C4-2B (cell line): ENCODE data around the gene CSNK2A3.

Experiments
- H3K27ac ChIP-seq: fragments of 450-650 bp; 2 replicates; pipeline ENCODE4 v1.5.1; 2017
- ZFX ChIP-seq: fragments of 450-650 bp; IDR thresholded peaks from 2 replicates; pipeline ENCODE4 v1.6.1; 2017
- TF ChIP-seq, protein P1 (sequence below): fragments of 450-650 bp; conservative IDR thresholded peaks from 2 replicates; pipeline ENCODE4 v1.5.1; 2017; ENCODE audit warnings: mild to moderate bottlenecking

The CSNK2A3 gene

DNA sequence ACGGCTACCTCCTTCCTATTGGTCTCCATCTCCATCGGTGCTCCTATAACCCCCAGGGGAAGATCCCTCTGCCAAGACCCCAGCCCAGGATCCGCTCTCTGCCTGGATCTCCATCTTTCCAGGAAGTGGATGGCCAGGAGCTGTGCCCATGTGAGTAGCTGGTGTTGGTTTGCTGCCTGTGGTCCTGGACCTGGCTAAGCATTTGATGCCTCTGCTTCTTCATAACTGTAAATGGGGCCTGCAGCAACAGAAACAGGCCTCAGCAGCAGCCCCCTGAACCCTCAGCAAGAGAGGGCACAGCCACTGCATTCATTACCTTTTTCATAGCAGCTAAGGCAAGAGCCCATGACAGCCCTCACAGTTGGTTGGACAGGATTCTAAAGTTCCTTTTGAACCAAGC is 26.6 kb upstream of the CSNK2A3 start:
- TF ChIP-seq, protein P1, sequence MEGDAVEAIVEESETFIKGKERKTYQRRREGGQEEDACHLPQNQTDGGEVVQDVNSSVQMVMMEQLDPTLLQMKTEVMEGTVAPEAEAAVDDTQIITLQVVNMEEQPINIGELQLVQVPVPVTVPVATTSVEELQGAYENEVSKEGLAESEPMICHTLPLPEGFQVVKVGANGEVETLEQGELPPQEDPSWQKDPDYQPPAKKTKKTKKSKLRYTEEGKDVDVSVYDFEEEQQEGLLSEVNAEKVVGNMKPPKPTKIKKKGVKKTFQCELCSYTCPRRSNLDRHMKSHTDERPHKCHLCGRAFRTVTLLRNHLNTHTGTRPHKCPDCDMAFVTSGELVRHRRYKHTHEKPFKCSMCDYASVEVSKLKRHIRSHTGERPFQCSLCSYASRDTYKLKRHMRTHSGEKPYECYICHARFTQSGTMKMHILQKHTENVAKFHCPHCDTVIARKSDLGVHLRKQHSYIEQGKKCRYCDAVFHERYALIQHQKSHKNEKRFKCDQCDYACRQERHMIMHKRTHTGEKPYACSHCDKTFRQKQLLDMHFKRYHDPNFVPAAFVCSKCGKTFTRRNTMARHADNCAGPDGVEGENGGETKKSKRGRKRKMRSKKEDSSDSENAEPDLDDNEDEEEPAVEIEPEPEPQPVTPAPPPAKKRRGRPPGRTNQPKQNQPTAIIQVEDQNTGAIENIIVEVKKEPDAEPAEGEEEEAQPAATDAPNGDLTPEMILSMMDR, result no peak
- no peak for TF ChIP-seq ZFX

DNA sequence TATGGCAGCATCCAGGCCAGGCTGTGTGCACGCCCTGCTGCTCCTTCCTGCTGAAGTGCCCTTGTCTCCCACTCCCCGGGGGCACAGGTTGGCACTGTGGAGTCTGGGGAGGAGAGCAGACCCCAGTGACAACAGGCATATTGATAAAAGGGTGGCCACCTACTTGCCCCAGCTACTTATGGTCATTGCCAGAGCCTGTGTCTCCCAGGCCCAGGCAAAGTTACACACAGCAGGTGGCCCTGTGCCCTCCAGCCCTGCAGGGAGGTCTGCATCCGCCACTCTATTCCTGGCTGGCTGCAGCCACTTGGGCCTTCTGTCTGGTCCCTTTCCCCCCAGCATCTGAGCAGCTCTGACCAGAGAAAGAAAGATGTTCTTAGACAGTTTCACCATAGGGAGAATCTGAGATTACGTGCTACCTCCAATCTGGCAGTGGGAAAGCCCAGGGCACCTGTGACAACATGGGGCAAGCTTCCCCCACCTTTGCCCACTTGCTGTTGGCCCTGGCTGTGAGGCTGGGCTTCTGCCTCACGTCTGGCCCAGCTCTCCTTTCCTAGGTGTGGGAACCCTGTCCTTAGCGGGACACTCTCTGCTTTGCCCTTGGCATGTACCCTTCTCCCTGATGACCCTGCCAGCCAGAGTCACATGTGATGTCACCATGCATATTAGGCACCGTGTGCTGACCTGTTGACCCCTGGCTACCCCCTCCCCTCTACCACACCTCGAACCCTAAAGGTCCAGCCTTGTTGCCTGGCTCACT is 25.3 kb upstream of the CSNK2A3 start:
- H3K27ac ChIP-seq, result no peak overlapping the region
- no peak for TF ChIP-seq ZFX
- TF ChIP-seq, protein P1, result no peak

More for the DNA sequence above, 26.6 kb upstream of the CSNK2A3 start:
- no peak overlapping the region for H3K27ac ChIP-seq

DNA sequence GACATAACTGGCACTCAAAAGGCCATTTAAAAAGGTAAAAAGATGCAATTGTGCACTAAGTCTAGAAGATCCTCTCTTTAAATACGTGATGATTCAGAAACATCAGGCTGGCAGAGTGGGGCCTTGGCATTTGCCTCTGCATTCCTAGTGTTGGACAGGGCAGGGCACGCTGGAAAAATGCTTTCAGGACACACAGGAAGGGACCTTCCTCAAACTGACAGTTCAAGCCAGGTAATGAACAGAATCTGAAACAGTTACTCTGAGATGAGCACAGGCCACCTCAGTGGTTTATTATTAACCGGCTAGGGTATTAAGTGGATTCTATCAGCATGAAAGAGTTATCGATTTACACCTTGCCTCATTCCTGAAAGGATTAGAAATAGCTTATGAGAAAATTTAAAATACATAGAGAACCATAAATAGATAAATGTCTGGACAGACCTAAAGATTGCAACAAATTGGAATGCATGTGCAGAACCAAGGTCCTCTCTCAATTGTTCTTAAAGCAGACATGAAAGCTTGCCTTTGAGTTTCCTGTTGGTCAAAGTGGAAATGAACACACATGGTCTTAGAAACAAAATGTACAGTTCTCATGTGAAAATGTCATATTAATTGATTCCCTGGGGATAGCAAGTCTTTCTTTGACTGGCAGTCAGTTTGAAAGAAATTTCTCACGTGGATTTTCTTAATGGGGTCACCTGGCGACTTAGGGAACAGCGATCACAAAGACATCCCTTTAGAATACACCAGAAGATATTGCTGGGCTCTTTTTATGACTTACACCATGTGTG is 21.5 kb upstream of the CSNK2A3 start:
- no peak for TF ChIP-seq ZFX
- TF ChIP-seq, protein P1, result no peak
- no peak overlapping the region for H3K27ac ChIP-seq

DNA sequence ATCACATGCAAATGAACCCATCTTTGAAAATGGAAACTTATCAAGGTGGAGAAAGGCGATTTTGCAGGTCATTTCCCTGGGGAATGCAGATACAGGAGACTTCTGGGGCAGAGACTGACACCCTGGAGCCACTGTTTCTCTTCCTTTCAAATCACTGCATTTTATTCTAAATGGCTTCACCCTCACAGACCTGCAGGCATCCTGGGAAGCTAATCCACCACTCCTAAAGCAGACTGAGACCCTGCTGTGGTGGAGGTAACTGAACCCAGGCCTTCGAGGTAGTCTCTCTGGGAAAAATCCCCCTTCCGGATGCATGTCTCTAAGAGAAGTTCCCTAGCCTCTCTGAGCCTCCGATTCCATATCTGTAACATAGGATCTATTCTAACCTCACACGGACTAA is 20.9 kb upstream of the CSNK2A3 start:
- H3K27ac ChIP-seq, result no peak overlapping the region
- TF ChIP-seq, protein P1, result no peak
- no peak for TF ChIP-seq ZFX

DNA sequence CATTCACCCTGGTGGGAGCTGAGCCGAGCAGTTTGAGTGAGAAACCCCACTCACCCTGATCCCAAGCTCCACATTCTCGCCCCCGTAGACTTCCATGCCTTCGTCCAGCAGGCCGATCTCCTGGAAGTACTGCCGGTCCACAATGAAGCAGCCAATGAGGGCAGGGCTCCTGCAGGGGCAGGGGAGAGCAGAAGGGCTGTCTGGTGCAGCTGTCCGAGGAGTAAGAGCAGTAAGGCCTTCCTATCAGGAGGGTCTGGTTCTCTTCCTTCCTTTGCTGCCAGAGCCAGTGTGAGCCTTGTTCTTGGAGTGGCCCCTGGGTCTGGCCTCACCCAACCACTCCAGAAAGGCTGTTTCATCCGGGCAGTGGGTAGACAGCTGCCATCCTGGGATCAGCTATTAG is 19.4 kb upstream of the CSNK2A3 start:
- no peak overlapping the region for H3K27ac ChIP-seq
- TF ChIP-seq, protein P1, result no peak
- no peak for TF ChIP-seq ZFX

DNA sequence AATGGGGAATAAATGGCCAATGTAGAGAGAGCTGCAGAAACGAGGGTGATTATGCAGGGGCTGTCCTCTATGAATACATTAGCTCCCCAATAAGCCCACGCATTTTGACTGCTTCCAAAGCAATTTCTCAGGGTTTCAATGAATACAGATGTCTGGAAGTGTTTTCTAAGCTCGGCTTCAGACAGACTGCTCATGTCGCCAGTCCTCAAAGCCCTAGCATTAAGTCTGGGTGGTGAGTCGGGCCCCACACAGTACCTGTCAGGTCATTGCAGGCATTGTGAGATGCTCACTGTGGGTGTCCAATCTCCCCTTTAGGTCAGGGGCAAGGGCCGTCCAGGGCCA is 17.9 kb upstream of the CSNK2A3 start:
- TF ChIP-seq, protein P1, result no peak
- no peak for TF ChIP-seq ZFX
- no peak overlapping the region for H3K27ac ChIP-seq

DNA sequence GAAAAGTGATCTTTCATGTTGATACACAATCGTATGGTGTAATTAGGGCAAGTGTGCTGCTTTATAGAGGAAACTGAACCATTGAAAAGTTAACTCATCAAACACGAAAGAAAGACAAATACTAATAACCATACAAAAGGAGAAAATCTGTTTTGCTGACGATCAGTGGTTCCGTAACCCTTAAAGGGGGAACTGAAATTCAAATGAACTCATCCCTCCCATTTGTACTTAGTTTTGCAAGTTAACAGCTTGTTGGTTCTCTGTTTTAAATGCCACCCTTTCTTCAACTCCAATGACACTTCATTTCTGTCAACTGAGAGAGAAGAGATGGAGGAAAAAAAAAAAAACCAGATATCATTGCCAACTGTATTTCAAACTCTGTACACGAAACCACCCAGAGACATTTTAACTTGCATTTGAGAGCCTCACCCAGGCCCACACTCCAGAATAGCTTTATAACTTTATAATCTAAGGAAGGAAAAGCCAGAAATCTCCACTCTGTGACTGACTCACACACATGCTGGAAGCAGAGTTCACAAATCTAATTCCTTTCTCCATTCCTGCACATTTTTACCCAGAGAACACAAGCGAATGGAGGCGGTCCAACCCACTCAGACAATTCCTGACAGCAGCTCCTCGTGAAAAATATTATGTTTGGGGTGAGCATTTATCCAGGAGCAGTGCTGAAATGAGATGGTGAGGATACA is 17.4 kb upstream of the CSNK2A3 start:
- TF ChIP-seq, protein P1, result no peak
- no peak for TF ChIP-seq ZFX
- H3K27ac ChIP-seq, result no peak overlapping the region
